ENCODE data around the gene SRRM3.

Gene SRRM3

DNA sequence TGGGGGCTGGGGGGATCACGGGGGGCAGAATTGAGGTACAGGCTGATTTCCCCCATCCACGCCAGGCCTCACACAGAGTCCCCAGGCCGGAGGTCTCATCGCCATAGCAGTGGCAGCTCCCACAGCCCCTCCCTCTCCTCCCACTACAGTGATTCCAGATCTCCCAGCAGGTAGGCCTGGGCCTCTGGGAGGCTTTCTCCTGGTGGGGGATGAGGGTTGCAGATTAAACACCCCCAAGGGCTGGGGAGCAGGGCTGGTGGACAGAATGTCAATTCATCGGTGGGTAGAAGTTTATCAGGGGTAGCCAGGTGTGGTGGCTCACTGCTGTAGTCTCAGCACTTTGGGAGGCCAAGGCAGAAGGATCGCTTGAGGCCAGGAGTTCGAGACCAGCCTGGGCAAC, 63.6 kb downstream of the SRRM3 start:
- Histone ChIP-seq H3K27ac (no peak overlapping the region), H3K4me3 (IDR thresholded peaks at IDR 0.05; ENCODE audit: insufficient read depth, low read depth, low read length) (no peak overlapping the region), H3K36me3 (ENCODE audit: insufficient read depth) (no peaks in the 10 kb centered on the region), H3K27me3 (ENCODE audit: insufficient read depth, low read depth) (peaks cover 16% of the 10 kb centered on the region; the same call in 1 of the 2 replicates), H3K79me2 (ENCODE audit: insufficient read depth, low read depth) (no peaks in the 10 kb centered on the region), H2AFZ (ENCODE audit: low read depth) (no peak overlapping the region), H3K4me2 (no peak overlapping the region), H4K20me1 (ENCODE audit: insufficient read depth) (no peaks in the 10 kb centered on the region), H3K4me1 (ENCODE audit: low read depth, poor library complexity, severe bottlenecking) (peaks cover 11% of the 10 kb centered on the region), H3K9ac (no peak overlapping the region)
- TF ChIP-seq, protein P1, sequence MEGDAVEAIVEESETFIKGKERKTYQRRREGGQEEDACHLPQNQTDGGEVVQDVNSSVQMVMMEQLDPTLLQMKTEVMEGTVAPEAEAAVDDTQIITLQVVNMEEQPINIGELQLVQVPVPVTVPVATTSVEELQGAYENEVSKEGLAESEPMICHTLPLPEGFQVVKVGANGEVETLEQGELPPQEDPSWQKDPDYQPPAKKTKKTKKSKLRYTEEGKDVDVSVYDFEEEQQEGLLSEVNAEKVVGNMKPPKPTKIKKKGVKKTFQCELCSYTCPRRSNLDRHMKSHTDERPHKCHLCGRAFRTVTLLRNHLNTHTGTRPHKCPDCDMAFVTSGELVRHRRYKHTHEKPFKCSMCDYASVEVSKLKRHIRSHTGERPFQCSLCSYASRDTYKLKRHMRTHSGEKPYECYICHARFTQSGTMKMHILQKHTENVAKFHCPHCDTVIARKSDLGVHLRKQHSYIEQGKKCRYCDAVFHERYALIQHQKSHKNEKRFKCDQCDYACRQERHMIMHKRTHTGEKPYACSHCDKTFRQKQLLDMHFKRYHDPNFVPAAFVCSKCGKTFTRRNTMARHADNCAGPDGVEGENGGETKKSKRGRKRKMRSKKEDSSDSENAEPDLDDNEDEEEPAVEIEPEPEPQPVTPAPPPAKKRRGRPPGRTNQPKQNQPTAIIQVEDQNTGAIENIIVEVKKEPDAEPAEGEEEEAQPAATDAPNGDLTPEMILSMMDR (conservative IDR thresholded peaks at IDR 0.05; ENCODE audit: low read depth, low read length): no peak

DNA sequence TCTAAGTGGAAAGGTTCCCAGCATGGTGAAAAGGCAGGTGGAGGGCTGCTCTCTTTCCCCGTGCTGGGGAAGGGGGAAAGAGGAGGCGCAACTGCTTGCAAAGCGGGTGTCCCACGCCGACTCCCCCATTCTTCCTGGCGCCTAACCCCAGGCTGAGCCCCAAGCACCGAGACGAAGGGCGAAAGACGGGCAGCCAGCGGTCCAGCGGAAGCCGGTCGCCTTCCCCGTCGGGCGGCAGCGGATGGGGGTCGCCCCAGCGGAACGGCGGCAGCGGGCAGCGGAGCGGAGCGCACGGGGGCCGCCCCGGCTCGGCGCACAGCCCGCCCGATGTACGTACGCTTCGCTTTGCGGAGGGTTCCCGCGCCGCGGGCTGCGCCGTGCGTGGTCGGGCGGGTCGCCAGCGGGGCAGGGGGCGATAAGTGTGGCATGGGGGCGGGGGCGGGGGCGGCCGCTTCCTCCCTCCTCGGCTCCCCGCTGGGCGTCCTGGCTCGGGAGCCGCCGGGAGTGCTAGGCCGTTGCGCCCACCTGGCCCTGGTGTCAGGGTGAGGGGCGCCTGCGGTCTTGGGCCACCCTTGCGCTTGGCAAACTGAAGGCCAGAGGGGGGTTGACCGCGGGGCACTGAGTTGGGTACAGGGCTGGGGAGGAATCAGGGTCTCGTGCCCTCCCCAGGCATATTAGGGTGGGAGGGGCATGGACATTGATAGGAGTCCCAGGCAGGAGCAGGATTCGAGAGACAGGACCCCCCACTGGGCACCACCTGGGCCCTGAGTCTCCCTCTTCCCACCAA, 65.6 kb downstream of the SRRM3 start:
- H3K36me3 ChIP-seq (ENCODE audit: insufficient read depth): no peaks in the 10 kb centered on the region
- H3K4me2 ChIP-seq: no peak overlapping the region; the same call in 1 of the 2 replicates
- no peak overlapping the region for H3K9ac ChIP-seq
- no peaks in the 10 kb centered on the region for H3K79me2 ChIP-seq (ENCODE audit: insufficient read depth, low read depth)
- TF ChIP-seq, protein P1 (conservative IDR thresholded peaks at IDR 0.05; ENCODE audit: low read depth, low read length): no peak
- no peak overlapping the region for H3K4me3 ChIP-seq (IDR thresholded peaks at IDR 0.05; ENCODE audit: insufficient read depth, low read depth, low read length)
- no peaks in the 10 kb centered on the region for H4K20me1 ChIP-seq (ENCODE audit: insufficient read depth)
- peaks cover 23% of the 10 kb centered on the region; the same call in 1 of the 2 replicates for H3K27me3 ChIP-seq (ENCODE audit: insufficient read depth, low read depth)
- no peak overlapping the region for H3K27ac ChIP-seq
- H3K4me1 ChIP-seq (ENCODE audit: low read depth, poor library complexity, severe bottlenecking): peaks cover 6% of the 10 kb centered on the region
- H2AFZ ChIP-seq (ENCODE audit: low read depth): peak overlapping the region; percentile 34; the same call in 1 of the 2 replicates

DNA sequence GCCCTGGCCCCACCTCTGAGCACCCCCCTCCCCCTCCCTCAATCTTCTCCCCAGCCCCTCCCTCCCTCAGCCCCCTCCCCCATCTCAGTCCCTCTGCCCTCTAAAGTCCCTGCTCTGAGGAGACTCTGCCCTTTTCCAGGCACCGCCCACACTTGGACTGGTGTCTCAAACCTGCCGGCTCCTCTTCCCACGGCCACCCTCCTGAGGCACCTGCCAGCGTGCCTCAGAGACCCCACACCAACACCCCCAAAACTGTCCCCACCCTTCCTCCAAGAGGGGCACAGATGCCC, 66.1 kb downstream of the SRRM3 start:
- Histone ChIP-seq H3K4me3 (IDR thresholded peaks at IDR 0.05; ENCODE audit: insufficient read depth, low read depth, low read length) (no peak overlapping the region), H3K36me3 (ENCODE audit: insufficient read depth) (no peaks in the 10 kb centered on the region), H3K9ac (no peak overlapping the region), H3K27ac (no peak overlapping the region), H3K79me2 (ENCODE audit: insufficient read depth, low read depth) (no peaks in the 10 kb centered on the region), H3K27me3 (ENCODE audit: insufficient read depth, low read depth) (peaks cover 23% of the 10 kb centered on the region; the same call in 1 of the 2 replicates), H3K4me1 (ENCODE audit: low read depth, poor library complexity, severe bottlenecking) (peaks cover 9% of the 10 kb centered on the region), H3K4me2 (peak overlapping the region; percentile 48; the same call in 1 of the 2 replicates), H2AFZ (ENCODE audit: low read depth) (no peak overlapping the region; the same call in 1 of the 2 replicates), H4K20me1 (ENCODE audit: insufficient read depth) (no peaks in the 10 kb centered on the region)
- TF ChIP-seq, protein P1 (conservative IDR thresholded peaks at IDR 0.05; ENCODE audit: low read depth, low read length): no peak

DNA sequence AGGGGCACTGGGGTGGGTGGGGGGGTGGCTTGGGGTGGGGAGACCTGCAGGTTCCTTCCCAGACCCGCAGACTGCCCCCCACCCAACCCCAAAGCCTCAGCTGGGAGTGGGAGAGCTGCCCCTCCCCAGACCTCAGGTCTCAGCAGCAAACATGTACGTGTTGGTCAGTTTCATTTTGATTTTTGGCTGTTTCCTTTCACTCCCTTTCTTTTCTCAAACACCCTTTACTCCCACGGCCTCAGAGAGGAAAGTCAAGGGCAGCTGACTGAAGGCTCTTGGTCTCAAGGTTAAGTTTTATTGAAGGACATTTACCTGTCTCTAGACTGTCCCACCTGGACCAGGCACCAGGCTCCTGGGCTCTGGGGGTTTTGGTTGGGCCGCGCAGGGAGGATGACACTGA, 66.7 kb downstream of the SRRM3 start:
- peaks cover 14% of the 10 kb centered on the region for H3K4me1 ChIP-seq (ENCODE audit: low read depth, poor library complexity, severe bottlenecking)
- no peak overlapping the region for H3K9ac ChIP-seq
- H3K4me3 ChIP-seq (IDR thresholded peaks at IDR 0.05; ENCODE audit: insufficient read depth, low read depth, low read length): no peak overlapping the region
- H3K27me3 ChIP-seq (ENCODE audit: insufficient read depth, low read depth): peaks cover 23% of the 10 kb centered on the region; the same call in 1 of the 2 replicates
- TF ChIP-seq, protein P1 (conservative IDR thresholded peaks at IDR 0.05; ENCODE audit: low read depth, low read length): no peak
- no peaks in the 10 kb centered on the region for H3K36me3 ChIP-seq (ENCODE audit: insufficient read depth)
- H3K4me2 ChIP-seq: peak overlapping the region; percentile 30; the same call in 1 of the 2 replicates
- no peaks in the 10 kb centered on the region for H3K79me2 ChIP-seq (ENCODE audit: insufficient read depth, low read depth)
- H3K27ac ChIP-seq: no peak overlapping the region
- no peak overlapping the region for H2AFZ ChIP-seq (ENCODE audit: low read depth)
- H4K20me1 ChIP-seq (ENCODE audit: insufficient read depth): no peaks in the 10 kb centered on the region
